Activated naive CD4-positive, alpha-beta T cell treated with anti-CD3 and anti-CD28 coated beads, Interleukin-2, amount 10 ng/mL, durations not matched to agents 7 days and 5 days (primary cell): ENCODE results near the gene MEDAG.
"Not testable (repeated sequence)": the region's sequence is repeated elsewhere in the genome, so short reads cannot be mapped to it uniquely, and the experiment has no call there.

Source experiments
- CTCF ChIA-PET: fragments of 350-600 bp; sonication (Branson Sonifier 250); formaldehyde crosslinking; loops from one replicate; lab custom pipeline; 2021; ENCODE audit warnings: antibody characterized with exemption; lab: Charles Lee
- DNase-seq: peaks from one replicate; pipeline ENCODE4 v3.0.0-alpha.2; 2020
- H3K27ac Mint-ChIP-seq: one replicate; pipeline ENCODE4 v1.8.0; 2021; ENCODE audit warnings: mild to moderate bottlenecking, moderate library complexity, mixed read lengths
- H3K27me3 Mint-ChIP-seq: one replicate; pipeline ENCODE4 v1.8.0; 2021; ENCODE audit warnings: mild to moderate bottlenecking, mixed read lengths
- H3K36me3 Mint-ChIP-seq: one replicate; pipeline ENCODE4 v1.8.0; 2021; ENCODE audit warnings: mixed read lengths
- H3K4me1 Mint-ChIP-seq: one replicate; pipeline ENCODE4 v1.8.0; 2021; ENCODE audit warnings: mixed read lengths
- H3K4me3 Mint-ChIP-seq: one replicate; pipeline ENCODE4 v1.8.0; 2021; ENCODE audit warnings: mild to moderate bottlenecking, moderate library complexity, mixed read lengths
- H3K9me3 Mint-ChIP-seq: one replicate; pipeline ENCODE4 v1.8.0; 2021; ENCODE audit warnings: mixed read lengths

The MEDAG gene

GRCh38 chr13:30907121-30907861, 1.2 kb downstream of the MEDAG start:
- H3K4me1 Mint-ChIP-seq, result peaks cover 15% of the 10 kb centered on the region
- H3K9me3 Mint-ChIP-seq, result no peaks in the 10 kb centered on the region
- CTCF ChIA-PET, result no interaction called here
- no peak overlapping the region for H3K27ac Mint-ChIP-seq
- DNase-seq, result no peak
- H3K36me3 Mint-ChIP-seq, result peaks cover 2% of the 10 kb centered on the region
- peaks cover 74% of the 10 kb centered on the region for H3K27me3 Mint-ChIP-seq
- H3K4me3 Mint-ChIP-seq, result no peak overlapping the region

- Mint-ChIP-seq H3K36me3 (peaks cover 2% of the 10 kb centered on the region), H3K9me3 (no peaks in the 10 kb centered on the region), H3K27me3 (peaks cover 74% of the 10 kb centered on the region), H3K4me1 (peaks cover 15% of the 10 kb centered on the region), H3K27ac (no peak overlapping the region), H3K4me3 (no peak overlapping the region)
- DNase-seq, result no peak
- CTCF ChIA-PET, result no interaction called here
Observed at GRCh38 chr13:30908416-30908980, 2.4 kb downstream of the MEDAG start.

GRCh38 chr13:30910676-30911075, 4.6 kb downstream of the MEDAG start:
- no peak for DNase-seq
- Mint-ChIP-seq H3K27me3 (peaks cover 57% of the 10 kb centered on the region), H3K4me1 (peaks cover 12% of the 10 kb centered on the region), H3K9me3 (no peaks in the 10 kb centered on the region), H3K27ac (no peak overlapping the region), H3K4me3 (no peak overlapping the region), H3K36me3 (no peaks in the 10 kb centered on the region)
- CTCF ChIA-PET, result no interaction called here

- DNase-seq, result no peak
- Mint-ChIP-seq H3K36me3 (no peaks in the 10 kb centered on the region), H3K4me3 (no peak overlapping the region), H3K4me1 (no peaks in the 10 kb centered on the region), H3K27me3 (peaks cover 39% of the 10 kb centered on the region), H3K9me3 (no peaks in the 10 kb centered on the region), H3K27ac (no peak overlapping the region)
- CTCF ChIA-PET, result interaction anchor here (1.6 kb wide), 1 partner anchor 129 kb away, joined by 3 read pairs; no protein-coding TSS in a partner anchor
Observed at GRCh38 chr13:30915691-30916541, 9.8 kb downstream of the MEDAG start.

GRCh38 chr13:30916991-30917390, 10.9 kb downstream of the MEDAG start:
- H3K36me3 Mint-ChIP-seq, result no peaks in the 10 kb centered on the region
- H3K9me3 Mint-ChIP-seq, result no peaks in the 10 kb centered on the region
- CTCF ChIA-PET, result interaction anchor here (1.6 kb wide), 1 partner anchor 127 kb away, joined by 3 read pairs; no protein-coding TSS in a partner anchor
- no peaks in the 10 kb centered on the region for H3K4me1 Mint-ChIP-seq
- no peak overlapping the region for H3K27ac Mint-ChIP-seq
- peaks cover 36% of the 10 kb centered on the region for H3K27me3 Mint-ChIP-seq
- no peak overlapping the region for H3K4me3 Mint-ChIP-seq
- DNase-seq, result no peak

- H3K27me3 Mint-ChIP-seq, result peaks cover 38% of the 10 kb centered on the region
- no peak overlapping the region for H3K4me3 Mint-ChIP-seq
- no peaks in the 10 kb centered on the region for H3K9me3 Mint-ChIP-seq
- H3K36me3 Mint-ChIP-seq, result no peaks in the 10 kb centered on the region
- no peak overlapping the region for H3K27ac Mint-ChIP-seq
- H3K4me1 Mint-ChIP-seq, result no peaks in the 10 kb centered on the region
- DNase-seq, result no peak
- CTCF ChIA-PET, result no interaction called here
Observed at GRCh38 chr13:30918662-30919405, 12.8 kb downstream of the MEDAG start.

- peaks cover 44% of the 10 kb centered on the region for H3K27me3 Mint-ChIP-seq
- no peaks in the 10 kb centered on the region for H3K9me3 Mint-ChIP-seq
- H3K36me3 Mint-ChIP-seq, result no peaks in the 10 kb centered on the region
- peaks cover under 1% of the 10 kb centered on the region for H3K4me1 Mint-ChIP-seq
- no peak overlapping the region for H3K27ac Mint-ChIP-seq
- CTCF ChIA-PET, result no interaction called here
- no peak overlapping the region for H3K4me3 Mint-ChIP-seq
- DNase-seq, result no peak
Observed at GRCh38 chr13:30920162-30920909, 14.3 kb downstream of the MEDAG start.

- H3K27ac Mint-ChIP-seq, result no peak overlapping the region
- H3K4me3 Mint-ChIP-seq, result no peak overlapping the region
- no peak for DNase-seq
- H3K36me3 Mint-ChIP-seq, result no peaks in the 10 kb centered on the region
- H3K4me1 Mint-ChIP-seq, result peaks cover 3% of the 10 kb centered on the region
- CTCF ChIA-PET, result no interaction called here
- H3K9me3 Mint-ChIP-seq, result no peaks in the 10 kb centered on the region
- peaks cover 37% of the 10 kb centered on the region for H3K27me3 Mint-ChIP-seq
Observed at GRCh38 chr13:30923418-30923817, 17.3 kb downstream of the MEDAG start.

GRCh38 chr13:30924721-30925120, 18.6 kb downstream of the MEDAG start:
- Mint-ChIP-seq H3K9me3 (no peaks in the 10 kb centered on the region), H3K36me3 (no peaks in the 10 kb centered on the region), H3K27ac (no peak overlapping the region), H3K27me3 (peaks cover 49% of the 10 kb centered on the region), H3K4me3 (no peak overlapping the region), H3K4me1 (peaks cover 3% of the 10 kb centered on the region)
- CTCF ChIA-PET, result no interaction called here
- DNase-seq, result no peak

GRCh38 chr13:30925429-30925828, 19.4 kb downstream of the MEDAG start:
- CTCF ChIA-PET, result no interaction called here
- Mint-ChIP-seq H3K4me3 (no peak overlapping the region), H3K9me3 (no peaks in the 10 kb centered on the region), H3K36me3 (no peaks in the 10 kb centered on the region), H3K27ac (no peak overlapping the region), H3K4me1 (peaks cover 3% of the 10 kb centered on the region), H3K27me3 (peaks cover 46% of the 10 kb centered on the region)
- no peak for DNase-seq

- H3K9me3 Mint-ChIP-seq, result no peaks in the 10 kb centered on the region
- no peak for DNase-seq
- H3K27me3 Mint-ChIP-seq, result peaks cover 45% of the 10 kb centered on the region
- no peak overlapping the region for H3K4me3 Mint-ChIP-seq
- no peaks in the 10 kb centered on the region for H3K36me3 Mint-ChIP-seq
- CTCF ChIA-PET, result no interaction called here
- no peak overlapping the region for H3K27ac Mint-ChIP-seq
- H3K4me1 Mint-ChIP-seq, result peaks cover 3% of the 10 kb centered on the region
Observed at GRCh38 chr13:30926781-30927180, 20.7 kb downstream of the MEDAG start.

- H3K27me3 Mint-ChIP-seq, result peaks cover 48% of the 10 kb centered on the region
- H3K27ac Mint-ChIP-seq, H3K4me3 Mint-ChIP-seq, H3K9me3 Mint-ChIP-seq, H3K4me1 Mint-ChIP-seq, DNase-seq, CTCF ChIA-PET, H3K36me3 Mint-ChIP-seq: not testable (repeated sequence)
Observed at GRCh38 chr13:30927188-30927587, 21.1 kb downstream of the MEDAG start.

- H3K9me3 Mint-ChIP-seq, result no peaks in the 10 kb centered on the region
- no peak overlapping the region for H3K27ac Mint-ChIP-seq
- peaks cover 3% of the 10 kb centered on the region for H3K4me1 Mint-ChIP-seq
- CTCF ChIA-PET, result no interaction called here
- H3K36me3 Mint-ChIP-seq, result no peaks in the 10 kb centered on the region
- no peak overlapping the region for H3K4me3 Mint-ChIP-seq
- peaks cover 48% of the 10 kb centered on the region for H3K27me3 Mint-ChIP-seq
- DNase-seq, result no peak
Observed at GRCh38 chr13:30927595-30927994, 21.5 kb downstream of the MEDAG start.
